Type B pancreatic cell (in vitro differentiated cells): ENCODE data around the gene ARHGAP15. TPM values are rescaled to one million over a fixed set of nuclear protein-coding genes. Genes with fewer than 3 reads are reported as not detected.
"Not testable (repeated sequence)": the region's sequence is repeated elsewhere in the genome, so short reads cannot be mapped to it uniquely, and the experiment has no call there.

Experiments used
- DNase-seq: peaks from one replicate; pipeline ENCODE4 v3.0.0; 2021; ENCODE audit warnings: mixed read lengths; ENCODE audit not compliant: unreplicated experiment; ENCODE audit errors: extremely low spot score
- H3K27ac Mint-ChIP-seq: 2 replicates; pipeline ENCODE4 v1.8.0; 2021; ENCODE audit warnings: mild to moderate bottlenecking, mixed read lengths
- H3K27me3 Mint-ChIP-seq: 2 replicates; pipeline ENCODE4 v1.8.0; 2021; ENCODE audit warnings: mixed read lengths
- H3K36me3 Mint-ChIP-seq: 2 replicates; pipeline ENCODE4 v1.8.0; 2021; ENCODE audit warnings: mixed read lengths
- H3K4me1 Mint-ChIP-seq: one replicate; pipeline ENCODE4 v1.8.0; 2021; ENCODE audit warnings: mixed read lengths; ENCODE audit not compliant: unreplicated experiment
- H3K4me3 Mint-ChIP-seq: 2 replicates; pipeline ENCODE4 v1.8.0; 2021; ENCODE audit warnings: mild to moderate bottlenecking, mixed read lengths
- H3K9me3 Mint-ChIP-seq: 2 replicates; pipeline ENCODE4 v1.8.0; 2021; ENCODE audit warnings: mixed read lengths
- total RNA-seq: library from RNA; stranded (reverse); gene quantifications from 2 replicates; pipeline ENCODE4 v1.2.1, GENCODE V29; 2021; ENCODE audit warnings: low replicate concordance
- TF ChIP-seq, protein P1 (sequence below): fragments of 200-600 bp; sonication (generic); conservative IDR thresholded peaks from 2 replicates; pipeline ENCODE4 v1.5.0; 2021; ENCODE audit warnings: antibody characterized with exemption, mild to moderate bottlenecking

ARHGAP15 gene
- total RNA-seq, 1 donor from 2014 or later = not detected

DNA sequence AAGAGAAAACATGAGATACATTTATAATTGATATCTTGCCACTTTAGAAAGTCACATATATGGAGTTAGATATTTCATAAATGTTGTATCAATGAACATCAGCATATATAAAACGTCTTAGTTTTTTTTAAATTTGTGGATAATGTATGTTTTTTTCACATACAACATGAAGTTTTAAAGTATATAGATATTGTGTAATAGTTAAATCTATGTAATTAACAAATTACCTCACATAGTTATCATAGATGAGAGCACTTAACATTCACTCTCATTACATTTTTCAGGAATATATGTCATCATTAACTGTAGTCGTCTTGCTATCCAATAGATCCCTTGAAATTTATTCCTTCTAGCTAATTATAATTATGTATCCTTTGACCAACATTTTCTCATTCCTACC, 406.6 kb downstream of the ARHGAP15 start:
- no peak overlapping the region for H3K4me3 Mint-ChIP-seq
- H3K36me3 Mint-ChIP-seq = peaks cover 3% of the 10 kb centered on the region
- DNase-seq = no peak
- peaks cover under 1% of the 10 kb centered on the region for H3K4me1 Mint-ChIP-seq
- peaks cover 8% of the 10 kb centered on the region for H3K27me3 Mint-ChIP-seq
- TF ChIP-seq, protein P1, sequence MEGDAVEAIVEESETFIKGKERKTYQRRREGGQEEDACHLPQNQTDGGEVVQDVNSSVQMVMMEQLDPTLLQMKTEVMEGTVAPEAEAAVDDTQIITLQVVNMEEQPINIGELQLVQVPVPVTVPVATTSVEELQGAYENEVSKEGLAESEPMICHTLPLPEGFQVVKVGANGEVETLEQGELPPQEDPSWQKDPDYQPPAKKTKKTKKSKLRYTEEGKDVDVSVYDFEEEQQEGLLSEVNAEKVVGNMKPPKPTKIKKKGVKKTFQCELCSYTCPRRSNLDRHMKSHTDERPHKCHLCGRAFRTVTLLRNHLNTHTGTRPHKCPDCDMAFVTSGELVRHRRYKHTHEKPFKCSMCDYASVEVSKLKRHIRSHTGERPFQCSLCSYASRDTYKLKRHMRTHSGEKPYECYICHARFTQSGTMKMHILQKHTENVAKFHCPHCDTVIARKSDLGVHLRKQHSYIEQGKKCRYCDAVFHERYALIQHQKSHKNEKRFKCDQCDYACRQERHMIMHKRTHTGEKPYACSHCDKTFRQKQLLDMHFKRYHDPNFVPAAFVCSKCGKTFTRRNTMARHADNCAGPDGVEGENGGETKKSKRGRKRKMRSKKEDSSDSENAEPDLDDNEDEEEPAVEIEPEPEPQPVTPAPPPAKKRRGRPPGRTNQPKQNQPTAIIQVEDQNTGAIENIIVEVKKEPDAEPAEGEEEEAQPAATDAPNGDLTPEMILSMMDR = no peak
- peaks cover 2% of the 10 kb centered on the region for H3K9me3 Mint-ChIP-seq
- no peak overlapping the region for H3K27ac Mint-ChIP-seq

DNA sequence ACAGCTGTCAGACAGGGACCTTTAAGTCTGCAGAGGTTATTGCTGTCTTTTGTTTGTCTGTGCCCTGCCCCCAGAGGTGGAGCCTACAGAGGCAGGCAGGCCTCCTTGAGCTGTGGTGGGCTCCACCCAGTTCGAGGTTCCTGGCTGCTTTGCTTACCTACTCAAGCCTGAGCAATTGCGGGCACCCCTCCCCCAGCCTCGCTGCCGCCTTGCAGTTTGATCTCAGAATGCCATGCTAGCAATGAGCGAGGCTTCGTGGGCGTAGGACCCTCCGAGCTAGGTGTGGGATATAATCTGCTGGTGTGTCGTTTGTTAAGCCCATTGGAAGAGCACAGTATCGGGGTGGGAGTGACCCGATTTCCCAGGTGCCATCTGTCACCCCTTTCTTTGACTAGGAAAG, 412.7 kb downstream of the ARHGAP15 start:
- H3K4me3 Mint-ChIP-seq, H3K27me3 Mint-ChIP-seq, H3K9me3 Mint-ChIP-seq, H3K27ac Mint-ChIP-seq, DNase-seq, H3K36me3 Mint-ChIP-seq: not testable (repeated sequence)
- peaks cover 14% of the 10 kb centered on the region for H3K4me1 Mint-ChIP-seq

DNA sequence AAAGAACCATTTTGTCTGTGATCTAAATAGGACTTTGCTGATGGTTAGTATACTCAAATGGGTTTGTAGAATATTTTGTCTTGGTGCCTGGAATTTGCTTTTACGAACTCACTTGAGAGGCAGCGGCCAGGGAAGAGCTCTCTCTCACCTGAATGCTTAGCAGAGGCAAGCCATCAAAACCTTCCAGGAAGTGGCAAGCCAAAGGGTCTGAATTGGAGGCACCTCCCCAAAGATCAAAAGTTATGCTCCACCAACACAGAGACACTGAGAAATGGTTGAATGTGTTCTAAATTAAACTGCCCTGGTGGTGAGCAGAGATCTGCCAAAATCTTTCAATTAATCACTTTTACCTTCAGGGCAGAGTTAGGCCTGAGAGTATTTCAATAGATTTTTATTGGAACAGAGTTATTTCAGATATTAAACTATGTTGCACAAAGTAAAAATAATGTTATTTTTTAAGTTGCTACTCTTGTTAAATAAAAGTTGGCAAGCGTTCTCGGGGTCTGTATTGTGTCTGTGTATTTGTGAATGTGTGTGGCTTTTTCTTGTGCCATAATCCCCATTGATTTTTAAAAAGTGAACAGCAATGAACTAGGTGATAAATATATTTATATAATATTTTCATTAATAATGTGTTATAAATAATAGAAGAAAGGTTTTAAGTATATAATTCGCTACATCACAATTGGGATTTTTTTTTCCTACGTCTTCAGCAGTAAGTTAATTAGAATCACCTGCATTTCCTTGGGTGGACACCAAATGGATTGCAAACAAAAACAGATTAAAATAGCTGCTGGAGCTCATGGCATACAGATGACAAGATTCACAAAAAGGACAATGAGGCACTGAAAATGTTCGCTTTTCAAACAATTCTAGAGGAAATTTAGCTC, 416.1 kb downstream of the ARHGAP15 start:
- H3K4me1 Mint-ChIP-seq = peaks cover 14% of the 10 kb centered on the region
- TF ChIP-seq, protein P1 = peak; percentile 28
- peaks cover 6% of the 10 kb centered on the region for H3K9me3 Mint-ChIP-seq
- DNase-seq = no peak
- H3K36me3 Mint-ChIP-seq = peaks cover 6% of the 10 kb centered on the region
- H3K27ac Mint-ChIP-seq = peak overlapping the region; percentile 10
- H3K27me3 Mint-ChIP-seq = peaks cover 3% of the 10 kb centered on the region
- H3K4me3 Mint-ChIP-seq = peak overlapping the region; percentile 10

DNA sequence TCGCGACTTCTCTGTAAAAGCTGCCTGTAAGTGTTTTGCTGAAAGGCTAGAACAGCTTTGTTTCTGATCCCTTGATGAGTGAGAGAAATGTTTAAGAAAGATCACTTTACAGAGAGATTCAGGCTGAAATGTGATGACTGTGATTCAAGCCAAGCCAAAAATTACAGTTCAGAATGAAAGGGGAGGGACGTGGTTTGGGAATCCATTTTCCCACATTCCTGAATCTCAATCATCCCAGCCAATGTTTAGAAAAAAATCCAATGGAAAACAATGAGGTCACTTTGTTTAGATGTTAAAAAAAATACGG, 416.7 kb downstream of the ARHGAP15 start:
- Mint-ChIP-seq H3K27ac (peak overlapping the region; percentile 10), H3K4me3 (peak overlapping the region; percentile 10), H3K36me3 (peaks cover 3% of the 10 kb centered on the region), H3K9me3 (peaks cover 3% of the 10 kb centered on the region), H3K27me3 (peaks cover 3% of the 10 kb centered on the region), H3K4me1 (peaks cover 14% of the 10 kb centered on the region)
- no peak for DNase-seq
- TF ChIP-seq, protein P1 = no peak

DNA sequence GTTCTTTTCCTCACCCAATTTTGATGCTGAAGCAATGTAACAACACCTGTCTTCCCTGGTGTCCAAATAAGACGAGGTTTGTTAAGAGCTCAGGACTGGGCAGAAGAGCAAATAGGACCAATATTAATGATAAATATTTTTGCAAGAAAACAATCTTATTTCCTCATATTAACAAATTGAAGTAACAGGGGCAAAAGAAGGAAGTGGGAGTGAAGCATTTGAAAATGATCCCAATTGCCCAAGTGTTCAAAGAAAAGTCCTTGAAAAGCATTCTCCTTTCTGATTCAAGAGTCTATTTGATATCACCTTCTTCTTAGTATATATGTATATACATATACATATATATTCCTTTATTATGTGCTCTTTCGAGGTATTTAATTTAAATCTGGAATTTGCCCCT, 418.8 kb downstream of the ARHGAP15 start:
- Mint-ChIP-seq H3K9me3 (no peaks in the 10 kb centered on the region), H3K4me3 (no peak overlapping the region), H3K4me1 (peaks cover 24% of the 10 kb centered on the region), H3K27me3 (peaks cover 3% of the 10 kb centered on the region), H3K36me3 (no peaks in the 10 kb centered on the region), H3K27ac (no peak overlapping the region)
- no peak for DNase-seq
- TF ChIP-seq, protein P1 = no peak

DNA sequence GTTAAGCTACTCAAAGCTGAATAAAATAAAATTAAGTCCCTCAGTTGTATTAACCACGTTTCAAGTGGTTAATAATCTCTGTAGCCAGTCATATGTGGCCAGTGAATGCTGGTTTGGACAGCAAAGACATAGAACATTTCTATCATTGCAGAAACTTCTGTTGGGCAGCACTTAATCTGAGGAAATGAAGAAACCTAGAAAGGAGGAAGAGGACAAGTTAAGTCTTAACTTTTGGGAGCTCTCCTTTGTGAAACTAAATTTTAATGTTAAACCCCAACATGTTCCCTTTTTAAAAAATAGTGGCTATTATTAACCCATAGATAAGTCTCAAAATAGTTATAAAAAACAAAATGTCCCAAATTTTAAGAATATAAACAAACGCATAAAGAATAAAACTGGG, 421.3 kb downstream of the ARHGAP15 start:
- H3K9me3 Mint-ChIP-seq = no peaks in the 10 kb centered on the region
- peaks cover 3% of the 10 kb centered on the region for H3K27me3 Mint-ChIP-seq
- TF ChIP-seq, protein P1 = no peak
- no peak overlapping the region for H3K27ac Mint-ChIP-seq
- no peaks in the 10 kb centered on the region for H3K36me3 Mint-ChIP-seq
- peaks cover 21% of the 10 kb centered on the region for H3K4me1 Mint-ChIP-seq
- no peak overlapping the region for H3K4me3 Mint-ChIP-seq
- no peak for DNase-seq
